ENCODE data around the gene FAM83C. TPM values are rescaled to one million over a fixed set of nuclear protein-coding genes. Genes with fewer than 3 reads are reported as not detected.
A peak's percentile ranks its signal among the peaks of the same experiment; 100 is the strongest.

The FAM83C gene
- total RNA-seq, 1 experiment from 2014 or later = not detected

DNA sequence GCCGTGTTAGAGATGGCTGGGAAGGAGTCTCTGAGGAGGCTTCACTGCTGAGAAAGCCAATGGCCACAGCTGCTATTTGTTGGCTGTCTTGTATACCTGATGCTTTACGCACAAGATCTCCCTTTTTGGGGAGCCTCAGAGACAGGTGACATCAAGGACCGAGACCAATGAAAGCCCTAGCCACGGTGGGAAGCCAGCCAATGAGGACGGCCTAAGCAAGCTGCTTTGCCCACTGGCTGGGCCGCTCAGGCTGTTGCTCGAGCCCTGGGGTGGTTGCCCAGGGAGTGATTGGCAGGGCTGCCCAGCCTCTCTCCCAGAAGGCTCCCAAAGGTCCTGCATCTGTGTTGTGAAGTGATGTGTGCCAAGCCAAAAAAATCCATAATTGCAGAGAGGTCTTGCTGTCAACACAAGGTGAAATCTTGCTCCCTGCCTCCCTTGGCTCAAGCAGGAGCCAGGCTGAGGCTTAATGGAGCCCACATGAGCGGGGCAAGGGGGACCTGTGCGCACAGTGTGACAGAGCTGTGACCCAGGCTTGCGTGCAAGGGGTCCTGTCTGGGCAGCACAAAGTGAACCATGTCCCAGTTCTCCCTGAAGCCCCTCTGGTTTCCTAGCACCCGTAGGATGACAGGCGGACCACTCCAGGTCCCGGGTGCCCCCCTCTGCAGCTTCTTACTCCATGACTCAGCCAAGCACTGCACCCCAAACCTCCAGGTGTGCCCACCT is 18.6 kb downstream of the FAM83C start:
- CTCF ChIA-PET = interaction anchor here (0.6 to 2.2 kb wide), 8 partner anchors 9 to 318 kb away, joined by 3 to 21 read pairs (median 4); partner anchors contain the start of genes EDEM2, EIF6, GSS and MYH7B
- POLR2A ChIA-PET = interaction anchor here (0.6 to 1.2 kb wide), 4 partner anchors 11 to 396 kb away, joined by 3 to 6 read pairs (median 4); partner anchors contain the start of gene EIF6
- peak overlapping the region; percentile 41; the same call in 1 of the 2 replicates for H3K27ac Mint-ChIP-seq
- H3K9me3 Mint-ChIP-seq = no peaks in the 10 kb centered on the region
- peak; percentile 9 for ATAC-seq
- TF ChIP-seq, protein P1, sequence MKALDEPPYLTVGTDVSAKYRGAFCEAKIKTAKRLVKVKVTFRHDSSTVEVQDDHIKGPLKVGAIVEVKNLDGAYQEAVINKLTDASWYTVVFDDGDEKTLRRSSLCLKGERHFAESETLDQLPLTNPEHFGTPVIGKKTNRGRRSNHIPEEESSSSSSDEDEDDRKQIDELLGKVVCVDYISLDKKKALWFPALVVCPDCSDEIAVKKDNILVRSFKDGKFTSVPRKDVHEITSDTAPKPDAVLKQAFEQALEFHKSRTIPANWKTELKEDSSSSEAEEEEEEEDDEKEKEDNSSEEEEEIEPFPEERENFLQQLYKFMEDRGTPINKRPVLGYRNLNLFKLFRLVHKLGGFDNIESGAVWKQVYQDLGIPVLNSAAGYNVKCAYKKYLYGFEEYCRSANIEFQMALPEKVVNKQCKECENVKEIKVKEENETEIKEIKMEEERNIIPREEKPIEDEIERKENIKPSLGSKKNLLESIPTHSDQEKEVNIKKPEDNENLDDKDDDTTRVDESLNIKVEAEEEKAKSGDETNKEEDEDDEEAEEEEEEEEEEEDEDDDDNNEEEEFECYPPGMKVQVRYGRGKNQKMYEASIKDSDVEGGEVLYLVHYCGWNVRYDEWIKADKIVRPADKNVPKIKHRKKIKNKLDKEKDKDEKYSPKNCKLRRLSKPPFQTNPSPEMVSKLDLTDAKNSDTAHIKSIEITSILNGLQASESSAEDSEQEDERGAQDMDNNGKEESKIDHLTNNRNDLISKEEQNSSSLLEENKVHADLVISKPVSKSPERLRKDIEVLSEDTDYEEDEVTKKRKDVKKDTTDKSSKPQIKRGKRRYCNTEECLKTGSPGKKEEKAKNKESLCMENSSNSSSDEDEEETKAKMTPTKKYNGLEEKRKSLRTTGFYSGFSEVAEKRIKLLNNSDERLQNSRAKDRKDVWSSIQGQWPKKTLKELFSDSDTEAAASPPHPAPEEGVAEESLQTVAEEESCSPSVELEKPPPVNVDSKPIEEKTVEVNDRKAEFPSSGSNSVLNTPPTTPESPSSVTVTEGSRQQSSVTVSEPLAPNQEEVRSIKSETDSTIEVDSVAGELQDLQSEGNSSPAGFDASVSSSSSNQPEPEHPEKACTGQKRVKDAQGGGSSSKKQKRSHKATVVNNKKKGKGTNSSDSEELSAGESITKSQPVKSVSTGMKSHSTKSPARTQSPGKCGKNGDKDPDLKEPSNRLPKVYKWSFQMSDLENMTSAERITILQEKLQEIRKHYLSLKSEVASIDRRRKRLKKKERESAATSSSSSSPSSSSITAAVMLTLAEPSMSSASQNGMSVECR (CRISPR knock-in tag; IDR thresholded peaks at IDR 0.05; ENCODE audit: borderline replicate concordance) = no peak
- TF ChIP-seq NFYB (CRISPR knock-in tag; conservative IDR thresholded peaks at IDR 0.05; ENCODE audit: low read depth) = peak; percentile 56
- TF ChIP-seq RELA (CRISPR knock-in tag; IDR thresholded peaks at IDR 0.05; ENCODE audit: borderline replicate concordance) = no peak
- H3K27me3 Mint-ChIP-seq (ENCODE audit: low read depth) = no peaks in the 10 kb centered on the region
- peaks cover 37% of the 10 kb centered on the region for H3K4me1 Mint-ChIP-seq
- DNase-seq (ENCODE audit: low spot score) = peak; percentile 62
- no peak overlapping the region for H3K4me3 Mint-ChIP-seq
- H3K36me3 Mint-ChIP-seq = peaks cover 5% of the 10 kb centered on the region

DNA sequence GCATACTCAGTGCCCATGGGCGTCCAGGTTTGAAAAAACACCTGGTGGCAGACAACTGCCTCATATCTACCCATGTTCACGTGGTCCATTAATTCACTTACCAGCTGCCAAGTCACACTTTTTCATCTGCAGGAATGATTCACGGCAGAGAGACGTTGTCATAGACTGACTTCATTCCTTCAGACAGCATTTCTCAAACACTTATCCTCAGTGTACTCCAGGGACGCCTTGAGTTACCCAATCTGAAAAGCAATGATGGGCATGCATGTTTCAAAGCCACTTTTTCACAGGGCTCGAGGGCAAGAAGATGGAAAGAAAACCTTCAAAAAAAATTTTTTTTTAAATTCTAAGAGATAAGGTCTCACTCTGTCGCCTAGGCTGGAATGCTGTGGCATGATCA is 20.3 kb downstream of the FAM83C start:
- ChIA-PET CTCF (interaction anchor here (0.8 to 6.9 kb wide), 3 partner anchors 7 to 176 kb away, joined by 3 to 73 read pairs (median 45); partner anchors contain the start of gene EDEM2), POLR2A (no interaction called here)
- H3K27ac Mint-ChIP-seq = no peak overlapping the region
- no peak for ATAC-seq
- peaks cover 31% of the 10 kb centered on the region for H3K4me1 Mint-ChIP-seq
- H3K27me3 Mint-ChIP-seq (ENCODE audit: low read depth) = no peaks in the 10 kb centered on the region
- H3K36me3 Mint-ChIP-seq = no peaks in the 10 kb centered on the region
- DNase-seq (ENCODE audit: low spot score) = no peak
- no peaks in the 10 kb centered on the region for H3K9me3 Mint-ChIP-seq
- no peak for TF ChIP-seq JUN (CRISPR knock-in tag; IDR thresholded peaks at IDR 0.05)
- TF ChIP-seq ZBTB21 (CRISPR knock-in tag; IDR thresholded peaks at IDR 0.05; ENCODE audit: borderline replicate concordance) = no peak
- TF ChIP-seq, protein P2, sequence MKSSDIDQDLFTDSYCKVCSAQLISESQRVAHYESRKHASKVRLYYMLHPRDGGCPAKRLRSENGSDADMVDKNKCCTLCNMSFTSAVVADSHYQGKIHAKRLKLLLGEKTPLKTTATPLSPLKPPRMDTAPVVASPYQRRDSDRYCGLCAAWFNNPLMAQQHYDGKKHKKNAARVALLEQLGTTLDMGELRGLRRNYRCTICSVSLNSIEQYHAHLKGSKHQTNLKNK (CRISPR knock-in tag; IDR thresholded peaks at IDR 0.05) = no peak
- no peak for TF ChIP-seq NFE2L1 (CRISPR knock-in tag; IDR thresholded peaks at IDR 0.05)
- TF ChIP-seq, protein P3, sequence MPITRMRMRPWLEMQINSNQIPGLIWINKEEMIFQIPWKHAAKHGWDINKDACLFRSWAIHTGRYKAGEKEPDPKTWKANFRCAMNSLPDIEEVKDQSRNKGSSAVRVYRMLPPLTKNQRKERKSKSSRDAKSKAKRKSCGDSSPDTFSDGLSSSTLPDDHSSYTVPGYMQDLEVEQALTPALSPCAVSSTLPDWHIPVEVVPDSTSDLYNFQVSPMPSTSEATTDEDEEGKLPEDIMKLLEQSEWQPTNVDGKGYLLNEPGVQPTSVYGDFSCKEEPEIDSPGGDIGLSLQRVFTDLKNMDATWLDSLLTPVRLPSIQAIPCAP (CRISPR knock-in tag; IDR thresholded peaks at IDR 0.05) = no peak
- no peak for TF ChIP-seq ZNF423 (CRISPR knock-in tag; IDR thresholded peaks at IDR 0.05)
- TF ChIP-seq, protein P4, sequence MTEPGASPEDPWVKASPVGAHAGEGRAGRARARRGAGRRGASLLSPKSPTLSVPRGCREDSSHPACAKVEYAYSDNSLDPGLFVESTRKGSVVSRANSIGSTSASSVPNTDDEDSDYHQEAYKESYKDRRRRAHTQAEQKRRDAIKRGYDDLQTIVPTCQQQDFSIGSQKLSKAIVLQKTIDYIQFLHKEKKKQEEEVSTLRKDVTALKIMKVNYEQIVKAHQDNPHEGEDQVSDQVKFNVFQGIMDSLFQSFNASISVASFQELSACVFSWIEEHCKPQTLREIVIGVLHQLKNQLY (CRISPR knock-in tag; IDR thresholded peaks at IDR 0.05) = no peak
- TF ChIP-seq, protein P5, sequence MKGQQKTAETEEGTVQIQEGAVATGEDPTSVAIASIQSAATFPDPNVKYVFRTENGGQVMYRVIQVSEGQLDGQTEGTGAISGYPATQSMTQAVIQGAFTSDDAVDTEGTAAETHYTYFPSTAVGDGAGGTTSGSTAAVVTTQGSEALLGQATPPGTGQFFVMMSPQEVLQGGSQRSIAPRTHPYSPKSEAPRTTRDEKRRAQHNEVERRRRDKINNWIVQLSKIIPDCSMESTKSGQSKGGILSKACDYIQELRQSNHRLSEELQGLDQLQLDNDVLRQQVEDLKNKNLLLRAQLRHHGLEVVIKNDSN (CRISPR knock-in tag; IDR thresholded peaks at IDR 0.05) = no peak
- TF ChIP-seq, protein P6, sequence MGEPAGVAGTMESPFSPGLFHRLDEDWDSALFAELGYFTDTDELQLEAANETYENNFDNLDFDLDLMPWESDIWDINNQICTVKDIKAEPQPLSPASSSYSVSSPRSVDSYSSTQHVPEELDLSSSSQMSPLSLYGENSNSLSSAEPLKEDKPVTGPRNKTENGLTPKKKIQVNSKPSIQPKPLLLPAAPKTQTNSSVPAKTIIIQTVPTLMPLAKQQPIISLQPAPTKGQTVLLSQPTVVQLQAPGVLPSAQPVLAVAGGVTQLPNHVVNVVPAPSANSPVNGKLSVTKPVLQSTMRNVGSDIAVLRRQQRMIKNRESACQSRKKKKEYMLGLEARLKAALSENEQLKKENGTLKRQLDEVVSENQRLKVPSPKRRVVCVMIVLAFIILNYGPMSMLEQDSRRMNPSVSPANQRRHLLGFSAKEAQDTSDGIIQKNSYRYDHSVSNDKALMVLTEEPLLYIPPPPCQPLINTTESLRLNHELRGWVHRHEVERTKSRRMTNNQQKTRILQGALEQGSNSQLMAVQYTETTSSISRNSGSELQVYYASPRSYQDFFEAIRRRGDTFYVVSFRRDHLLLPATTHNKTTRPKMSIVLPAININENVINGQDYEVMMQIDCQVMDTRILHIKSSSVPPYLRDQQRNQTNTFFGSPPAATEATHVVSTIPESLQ (CRISPR knock-in tag; IDR thresholded peaks at IDR 0.05) = no peak
- TF ChIP-seq ATF1 (CRISPR knock-in tag; IDR thresholded peaks at IDR 0.05) = no peak
- no peak overlapping the region for H3K4me3 Mint-ChIP-seq
